Measurements from ENCODE around the gene CAMK2B.

DNA sequence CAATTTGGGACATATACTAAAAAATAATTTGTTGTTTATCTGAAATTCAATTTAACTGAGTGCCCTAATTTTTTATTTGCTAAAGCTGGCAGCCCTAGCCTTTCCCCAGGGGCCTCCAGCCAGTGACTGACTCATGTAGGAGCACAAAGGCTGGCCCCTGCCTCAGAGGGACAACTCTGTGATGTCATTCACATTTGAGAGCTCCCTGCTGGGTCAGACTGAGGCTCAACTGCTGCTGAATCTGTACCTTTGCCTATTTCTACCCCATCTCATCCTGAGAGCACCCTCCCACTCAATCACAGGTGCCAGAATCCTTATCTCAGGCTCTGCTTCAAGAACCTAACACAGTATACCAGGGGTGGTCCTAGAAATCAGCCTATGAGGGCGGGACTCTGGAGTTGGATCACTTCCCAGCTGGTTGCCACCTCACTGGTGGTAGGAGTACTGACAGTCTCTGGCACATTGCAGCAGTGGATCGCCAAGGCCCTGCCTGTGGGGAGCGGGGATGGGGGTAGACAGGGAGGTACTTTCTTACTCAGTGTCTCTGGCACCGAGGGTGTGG, 147.7 kb downstream of the CAMK2B start:
- no peak for TF ChIP-seq ZFX (CRISPR knock-in tag; IDR thresholded peaks at IDR 0.05; ENCODE audit: low read depth)
- no peak for TF ChIP-seq ETV6 (CRISPR knock-in tag; conservative IDR thresholded peaks at IDR 0.05)
- no peak for TF ChIP-seq POLR2AphosphoS5 (IDR thresholded peaks at IDR 0.05; ENCODE audit: low read depth, low read length)
- TF ChIP-seq ELF3 (CRISPR knock-in tag; IDR thresholded peaks at IDR 0.05), result no peak
